NCI-H1092 (cell line): ENCODE results near the gene KLHL8.
A peak's percentile ranks its signal among the peaks of the same experiment; 100 is the strongest.
"Not testable (repeated sequence)": the region's sequence is repeated elsewhere in the genome, so short reads cannot be mapped to it uniquely, and the experiment has no call there.

Experiments
- DNase-seq: peaks from one replicate; lab custom pipeline; 2025; lab: John Stamatoyannopoulos, UW

The KLHL8 gene

DNA sequence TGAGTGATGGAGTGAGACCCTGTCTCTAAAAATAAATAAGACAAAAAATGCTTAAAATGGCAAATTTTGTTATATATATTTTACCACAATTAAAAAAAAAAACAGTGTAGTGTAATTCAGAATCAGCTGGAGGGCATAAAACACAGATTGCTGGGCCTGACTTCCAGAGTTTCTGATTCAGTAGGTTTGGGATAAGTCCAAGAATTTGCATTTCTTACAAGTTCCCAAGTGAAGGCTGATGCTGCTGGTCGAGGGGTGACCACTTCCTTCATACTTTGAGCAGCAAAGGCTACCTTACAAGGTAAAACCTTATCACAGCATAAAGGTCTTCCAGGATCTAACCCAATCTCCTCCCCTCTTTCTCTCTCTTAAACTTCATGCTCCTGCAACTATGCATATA, 40.7 kb downstream of the KLHL8 start:
- no peak for DNase-seq

DNA sequence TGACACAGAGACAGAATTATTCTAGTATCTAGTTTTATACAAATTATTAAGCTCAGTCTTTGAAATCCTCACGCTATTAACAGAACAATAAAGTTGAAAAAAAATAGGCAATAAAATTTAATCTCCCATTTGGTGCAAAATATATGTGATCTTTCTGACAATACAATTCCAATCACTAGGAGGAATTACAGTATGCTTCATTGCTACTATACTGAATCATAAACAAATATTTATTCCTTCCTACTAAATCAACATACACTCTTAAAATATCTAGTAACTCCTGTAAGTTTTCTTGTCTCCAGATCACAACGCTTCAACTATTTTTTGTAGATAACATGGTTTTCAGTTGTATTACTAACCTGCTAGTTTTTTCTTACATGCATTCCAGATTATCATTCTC, 45.7 kb downstream of the KLHL8 start:
- no peak for DNase-seq

DNA sequence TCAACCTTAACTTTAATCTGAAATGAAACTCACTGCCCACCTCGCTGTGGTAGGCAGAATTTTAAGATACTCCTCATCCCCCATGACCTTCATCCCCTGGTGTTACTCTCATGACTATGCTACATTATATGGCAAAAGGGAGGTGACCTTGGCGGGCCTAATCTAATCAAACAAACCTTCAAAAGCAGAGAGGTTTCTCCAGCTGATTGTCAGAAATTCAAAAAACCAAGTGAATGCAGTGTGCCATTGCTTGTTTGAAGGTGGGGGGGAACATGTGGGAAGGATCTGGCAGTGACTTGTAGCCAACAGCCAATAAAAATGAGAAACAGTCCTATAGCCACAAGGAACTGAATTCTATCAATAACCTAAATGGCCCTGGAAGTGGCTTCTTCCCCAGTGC, 48.5 kb downstream of the KLHL8 start:
- DNase-seq = no peak

DNA sequence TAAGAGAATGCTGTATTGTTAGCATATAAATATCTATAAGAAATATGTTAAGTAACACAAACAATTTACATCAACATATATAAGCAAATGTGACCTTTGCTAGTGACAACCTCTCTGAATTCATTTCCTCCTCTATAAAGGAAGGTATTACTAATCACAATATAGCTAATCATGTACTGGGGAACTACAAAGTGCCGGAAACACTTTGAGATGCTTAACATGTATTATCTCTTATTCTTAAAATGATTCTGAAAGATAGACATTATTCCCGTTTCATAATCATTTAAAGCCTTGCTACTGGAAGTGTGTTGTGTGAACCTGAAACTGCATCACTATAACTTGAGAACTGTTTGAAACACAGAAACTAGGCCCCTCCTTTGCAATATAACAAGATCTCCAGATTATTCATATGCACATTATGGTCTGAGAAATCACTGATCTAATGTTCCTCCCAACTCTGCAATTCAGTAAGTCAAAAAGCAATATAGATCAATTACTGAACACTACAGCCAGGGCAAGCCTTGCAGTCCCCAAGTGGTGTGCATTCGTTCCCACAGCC, 54.0 kb downstream of the KLHL8 start:
- no peak for DNase-seq

DNA sequence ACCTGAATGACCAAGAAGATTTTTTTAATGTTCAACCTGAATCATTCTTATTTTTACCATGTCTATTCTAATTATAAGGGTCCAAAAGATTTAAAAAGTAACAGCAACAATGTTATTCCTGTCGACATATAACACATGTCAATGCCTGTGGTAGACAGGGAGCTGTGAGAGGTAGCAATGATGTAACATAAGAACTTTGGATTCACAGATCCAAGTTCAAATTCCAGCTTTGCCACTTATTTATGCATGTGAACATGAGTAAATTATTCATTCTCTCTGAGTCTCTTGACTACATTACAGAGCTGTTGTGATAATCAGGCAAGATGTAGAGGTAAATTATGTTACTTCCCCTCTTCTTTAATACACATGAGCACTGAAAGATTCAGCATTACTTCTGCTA, 54.5 kb downstream of the KLHL8 start:
- DNase-seq = no peak

DNA sequence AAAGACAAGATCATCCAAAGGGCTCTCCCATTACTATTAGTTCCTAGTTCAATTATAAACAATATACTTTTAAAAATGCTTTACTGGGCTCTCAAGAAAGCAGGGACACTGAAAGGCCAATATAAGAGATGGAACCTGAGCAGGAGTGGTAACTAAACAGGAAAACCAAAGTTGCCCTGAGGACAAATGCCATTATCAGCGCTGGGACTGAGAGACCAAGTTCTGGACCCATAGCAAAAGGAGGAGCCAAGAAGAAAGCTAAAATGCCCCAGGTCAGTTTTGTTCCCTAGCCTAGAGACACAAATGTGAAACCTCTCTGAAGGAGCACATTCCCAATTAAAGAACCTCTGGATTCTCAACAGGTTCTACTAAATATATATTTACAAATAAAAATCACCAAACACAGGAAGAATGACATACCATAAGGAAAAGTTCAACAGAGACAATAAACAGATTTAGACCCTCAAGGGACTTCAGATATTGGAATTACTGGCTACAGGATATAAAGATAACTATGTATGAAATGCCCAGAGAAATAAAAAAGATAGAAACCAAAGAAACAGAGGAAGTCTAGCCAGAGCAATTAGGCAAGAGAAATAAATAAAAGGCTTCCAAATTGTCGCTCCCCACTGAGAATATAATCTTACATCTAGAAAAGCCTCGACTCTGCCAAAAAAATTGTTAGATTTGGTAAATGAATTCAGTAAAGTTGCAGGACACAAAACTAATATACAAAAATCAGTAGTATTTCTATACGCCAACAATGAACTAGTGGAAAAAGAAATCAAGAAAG, 67.1 kb downstream of the KLHL8 start:
- no peak for DNase-seq

DNA sequence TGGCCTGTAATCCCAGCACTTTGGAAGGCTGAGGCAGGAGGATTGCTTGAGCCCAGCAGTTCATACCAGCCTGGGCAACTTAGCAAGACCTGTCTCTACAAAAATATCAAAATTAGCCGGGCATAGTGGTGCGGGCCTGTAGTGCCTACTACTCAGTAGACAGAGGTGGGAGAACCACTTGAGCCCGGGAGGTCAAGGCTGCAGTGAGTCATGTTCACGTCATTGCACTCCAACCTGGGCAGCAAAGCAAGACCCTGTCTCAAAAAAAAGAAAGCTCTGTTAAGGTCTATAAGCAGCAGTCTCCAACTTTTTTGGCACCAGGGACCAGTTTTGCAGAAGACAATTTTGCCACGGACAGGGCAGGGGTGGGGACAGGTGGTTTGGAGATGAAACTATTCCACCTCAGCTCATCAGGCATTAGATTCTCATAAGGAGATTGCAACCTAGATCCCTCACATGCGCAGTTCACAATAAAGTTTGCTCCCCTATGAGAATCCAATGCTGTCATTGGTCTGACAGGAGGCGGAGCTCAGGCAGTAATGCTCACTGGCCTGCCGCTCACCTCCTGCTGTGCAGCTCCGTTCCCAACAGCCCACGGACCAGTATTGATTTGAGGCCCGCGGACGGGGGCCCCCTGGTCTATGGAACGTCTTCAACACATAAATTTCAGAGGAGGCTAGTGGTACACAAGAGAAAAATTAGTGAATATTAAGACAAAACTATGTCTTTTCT, 67.9 kb downstream of the KLHL8 start:
- DNase-seq = no peak

DNA sequence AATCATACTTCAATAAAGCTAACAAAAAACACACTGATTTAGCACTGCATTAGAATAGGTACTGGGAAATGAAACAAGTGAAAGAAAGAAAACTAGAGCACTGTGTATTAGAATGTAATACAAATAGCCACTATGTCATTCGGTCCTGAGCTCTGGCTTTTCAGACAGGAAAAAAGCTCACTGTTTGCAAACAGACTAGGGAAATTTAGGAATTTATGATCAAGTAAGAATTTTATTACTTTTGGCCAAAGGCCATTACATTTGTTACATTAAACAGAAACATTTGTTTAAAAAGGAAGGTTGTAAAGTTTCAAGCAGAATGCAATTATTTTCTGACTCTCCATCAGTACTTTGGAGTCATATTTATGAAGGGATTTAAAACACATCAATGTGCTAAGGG, 68.7 kb downstream of the KLHL8 start:
- DNase-seq = no peak

DNA sequence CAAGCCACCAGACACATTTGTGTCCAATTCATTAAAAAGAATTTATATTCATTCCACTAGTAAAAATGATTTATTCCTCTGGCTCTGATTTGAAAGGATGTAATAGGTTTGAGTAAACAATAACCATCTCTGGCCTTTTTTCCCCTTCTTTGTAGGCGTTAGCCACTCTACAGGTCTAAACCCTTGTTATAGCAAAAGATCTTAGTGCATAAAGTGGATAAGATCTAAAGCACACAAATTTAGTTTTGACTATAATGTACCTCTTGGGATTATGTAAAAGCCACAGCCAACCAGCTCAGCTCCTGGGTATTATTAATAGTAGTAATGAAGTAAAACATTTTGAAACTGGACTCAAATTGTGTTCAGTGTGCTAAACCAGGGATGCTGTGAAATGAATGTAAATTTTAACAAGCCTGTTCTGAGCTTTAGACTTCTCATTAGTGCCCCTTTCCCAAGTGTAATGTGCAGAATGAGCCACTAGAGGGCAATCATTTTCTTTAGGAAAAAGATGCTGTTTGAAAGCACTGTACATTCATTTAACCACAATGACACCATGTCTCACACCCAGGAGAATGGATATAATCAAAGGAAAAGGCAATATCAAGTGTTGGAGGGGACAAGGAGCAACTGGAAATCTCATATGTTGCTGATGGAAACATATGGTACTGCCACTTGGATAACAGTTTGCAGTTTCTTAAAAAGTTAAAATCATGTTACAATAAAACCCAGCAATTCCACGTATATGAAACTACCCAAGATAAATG, 69.7 kb downstream of the KLHL8 start:
- DNase-seq = peak; percentile 75

DNA sequence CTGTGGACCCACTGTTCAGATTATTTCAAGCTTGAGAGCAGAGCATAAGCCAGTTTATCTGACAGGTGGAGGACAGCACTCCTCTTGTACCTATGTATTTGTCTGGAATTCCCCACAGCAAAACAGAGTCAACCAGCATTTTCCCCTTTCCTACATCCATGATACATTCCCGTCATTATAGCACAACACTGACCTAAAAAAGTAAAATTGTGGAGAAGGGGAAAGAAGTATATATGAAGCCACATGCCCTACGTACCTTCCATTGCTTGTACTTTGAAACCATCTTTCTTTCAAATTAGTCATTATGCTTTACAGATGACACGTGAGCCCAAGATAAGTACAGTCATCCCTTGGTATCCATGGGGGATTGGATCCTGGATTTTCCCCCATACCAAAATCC, 73.3 kb downstream of the KLHL8 start:
- DNase-seq = no peak

DNA sequence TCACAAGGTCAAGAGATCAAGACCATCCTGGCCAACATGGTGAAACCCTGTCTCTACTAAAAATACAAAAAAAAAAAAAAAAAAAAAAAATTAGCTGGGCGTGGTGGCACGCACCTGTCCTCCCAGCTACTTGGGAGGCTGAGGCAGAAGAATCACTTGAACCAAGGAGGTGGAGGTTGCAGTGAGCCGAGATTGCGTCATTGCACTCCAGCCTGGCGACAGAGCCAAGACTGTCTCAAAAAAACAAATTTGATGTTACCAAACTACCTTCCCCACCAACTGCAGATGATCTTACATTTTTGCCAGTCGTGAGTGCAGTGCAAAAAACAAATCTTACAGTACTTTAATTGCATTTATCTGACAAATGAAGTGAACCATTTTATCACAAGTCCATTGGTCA, 74.5 kb downstream of the KLHL8 start:
- not testable (repeated sequence) for DNase-seq

DNA sequence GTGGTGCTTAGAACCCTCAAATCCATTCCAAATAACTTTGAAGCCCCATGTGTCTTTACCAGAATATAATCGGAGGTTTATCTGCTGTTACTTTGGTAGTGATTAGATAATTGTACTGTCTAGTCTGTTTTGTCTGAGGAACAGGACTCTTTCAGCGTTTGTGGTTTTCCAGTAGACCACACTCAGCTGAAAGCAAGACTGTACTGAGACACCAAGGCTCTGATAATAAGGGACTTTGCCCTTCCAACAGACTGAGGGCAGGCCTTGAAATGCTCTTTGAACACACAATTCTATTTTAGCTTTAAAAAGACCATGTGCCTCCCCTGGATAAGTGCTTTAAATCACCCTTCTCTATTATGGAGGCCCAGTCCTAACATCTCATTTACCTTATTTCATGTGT, 76.1 kb downstream of the KLHL8 start:
- no peak for DNase-seq

DNA sequence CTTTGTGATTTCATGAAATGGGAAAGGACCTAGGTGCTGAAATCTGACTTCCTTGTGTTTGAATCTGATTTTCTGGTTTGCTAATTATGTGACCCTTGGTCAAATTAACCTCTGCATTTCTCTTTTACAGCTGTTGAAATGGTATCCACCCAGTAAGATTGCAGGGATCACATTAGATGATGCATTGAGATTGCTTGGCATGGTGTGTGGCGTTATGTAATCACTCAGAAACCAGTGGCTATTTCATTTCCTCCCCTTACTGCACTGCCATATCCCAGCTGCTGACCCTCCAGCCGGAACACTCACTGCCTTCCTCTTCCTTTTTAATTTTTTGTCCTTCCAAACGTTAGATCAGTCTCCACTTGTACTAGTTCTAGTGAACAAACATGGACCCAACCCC, 79.0 kb downstream of the KLHL8 start:
- DNase-seq = no peak

DNA sequence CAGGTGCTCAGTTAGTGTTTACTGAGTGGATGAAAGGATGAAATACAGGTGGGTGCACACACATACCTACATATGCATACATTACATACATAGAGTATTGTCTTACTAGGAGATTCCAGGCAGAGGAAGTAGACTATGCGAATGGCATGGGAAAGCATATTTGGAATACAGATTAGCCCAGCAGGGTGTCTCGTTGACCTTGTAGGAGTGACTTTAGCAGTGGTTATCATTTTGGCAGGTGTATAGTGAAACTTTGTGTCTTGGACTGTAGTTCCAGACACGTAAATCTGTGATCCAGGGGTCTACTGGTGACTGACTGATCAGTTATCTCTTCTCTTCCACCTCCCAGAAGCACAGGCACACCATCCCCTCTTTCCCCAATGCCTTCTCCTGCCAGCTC, 86.3 kb downstream of the KLHL8 start:
- DNase-seq = no peak

DNA sequence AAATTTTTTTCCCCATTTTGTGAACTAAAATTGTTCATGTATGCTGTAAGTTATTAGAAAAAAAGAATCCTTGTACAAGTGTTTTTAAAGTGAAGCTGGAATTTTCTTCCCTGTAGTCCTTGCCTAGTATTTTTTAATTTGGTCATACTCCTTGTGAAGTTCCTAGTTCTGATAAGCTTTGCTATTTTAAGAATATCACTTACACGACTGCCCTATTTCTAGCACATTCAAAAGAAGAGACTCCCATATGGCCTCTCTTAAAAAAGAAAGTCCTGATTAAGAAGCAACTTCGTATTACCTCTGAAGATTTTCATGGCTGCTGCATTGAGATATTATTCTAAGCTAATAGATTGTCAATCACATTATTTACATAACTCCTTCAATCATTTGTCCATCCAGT, 87.2 kb downstream of the KLHL8 start:
- DNase-seq = no peak

DNA sequence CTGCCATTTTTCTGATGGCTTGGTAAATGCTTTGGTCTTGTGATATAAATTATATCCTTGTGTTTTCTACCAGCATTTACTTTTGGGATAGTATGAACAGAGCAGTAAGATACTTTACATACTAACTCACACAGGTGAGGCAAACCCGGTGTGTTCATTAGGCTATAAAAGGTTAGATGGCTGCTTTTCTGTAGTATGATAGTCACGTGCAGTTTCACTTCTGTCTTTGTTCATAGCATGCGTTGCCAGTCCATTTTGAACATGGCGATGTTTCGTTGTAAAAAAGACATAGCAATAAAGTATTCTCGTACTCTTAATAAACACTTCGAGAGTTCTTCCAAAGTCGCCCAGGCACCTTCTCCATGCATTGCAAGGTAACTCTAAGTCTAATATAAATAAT, 88.4 kb downstream of the KLHL8 start:
- DNase-seq = no peak

DNA sequence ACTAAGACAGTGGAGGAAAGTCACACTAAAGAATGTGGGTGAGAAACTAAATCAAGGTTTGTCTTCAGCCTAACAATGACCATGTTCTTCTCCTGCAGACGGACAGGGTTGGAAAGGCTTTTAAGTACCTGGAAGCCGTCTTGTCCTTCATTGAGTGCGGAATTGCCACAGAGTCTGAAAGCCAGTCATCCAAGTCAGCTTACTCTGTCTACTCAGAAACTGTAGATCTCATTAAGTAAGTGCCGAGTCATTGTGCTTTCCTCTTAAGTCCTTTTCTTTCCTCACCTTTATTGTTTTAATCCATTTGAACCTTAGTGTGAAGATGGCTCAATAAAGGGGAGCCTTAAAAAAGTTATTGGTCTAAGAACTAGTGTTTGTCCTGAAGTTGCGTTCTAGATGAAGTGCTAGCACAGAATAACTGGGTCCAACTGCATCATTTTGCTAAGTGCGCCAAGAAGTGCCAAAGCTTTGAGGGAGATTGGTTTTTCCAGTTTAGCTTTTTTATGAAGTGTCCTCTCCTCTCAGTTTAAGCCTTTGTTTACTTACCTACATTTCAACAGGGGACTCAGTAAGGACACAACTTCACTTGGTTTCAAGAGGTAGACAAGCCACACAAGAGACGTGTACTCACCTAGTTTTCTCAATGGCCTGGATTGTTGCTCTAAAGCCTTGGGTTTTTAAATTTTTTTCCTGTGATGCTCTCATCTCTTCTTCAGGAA, 89.3 kb downstream of the KLHL8 start:
- DNase-seq = no peak

DNA sequence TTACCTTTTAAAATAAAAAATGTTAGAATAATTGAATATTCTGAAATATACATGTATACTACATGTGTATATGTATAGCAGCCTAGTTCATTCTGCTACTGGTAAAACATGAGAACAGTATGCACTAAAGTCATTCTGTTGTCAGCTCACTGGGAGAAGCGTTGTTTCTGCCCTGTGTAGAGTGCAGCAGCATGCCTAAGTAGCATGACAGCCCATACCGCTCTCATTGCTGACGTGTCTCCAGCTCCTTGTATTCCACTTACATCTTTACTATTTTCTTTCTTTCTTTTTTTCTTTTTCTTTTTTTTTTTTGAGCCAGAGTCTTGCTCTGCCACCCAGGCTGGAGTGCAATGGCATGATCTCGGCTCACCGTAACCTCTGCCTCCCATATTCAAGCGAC, 90.7 kb downstream of the KLHL8 start:
- DNase-seq = no peak

DNA sequence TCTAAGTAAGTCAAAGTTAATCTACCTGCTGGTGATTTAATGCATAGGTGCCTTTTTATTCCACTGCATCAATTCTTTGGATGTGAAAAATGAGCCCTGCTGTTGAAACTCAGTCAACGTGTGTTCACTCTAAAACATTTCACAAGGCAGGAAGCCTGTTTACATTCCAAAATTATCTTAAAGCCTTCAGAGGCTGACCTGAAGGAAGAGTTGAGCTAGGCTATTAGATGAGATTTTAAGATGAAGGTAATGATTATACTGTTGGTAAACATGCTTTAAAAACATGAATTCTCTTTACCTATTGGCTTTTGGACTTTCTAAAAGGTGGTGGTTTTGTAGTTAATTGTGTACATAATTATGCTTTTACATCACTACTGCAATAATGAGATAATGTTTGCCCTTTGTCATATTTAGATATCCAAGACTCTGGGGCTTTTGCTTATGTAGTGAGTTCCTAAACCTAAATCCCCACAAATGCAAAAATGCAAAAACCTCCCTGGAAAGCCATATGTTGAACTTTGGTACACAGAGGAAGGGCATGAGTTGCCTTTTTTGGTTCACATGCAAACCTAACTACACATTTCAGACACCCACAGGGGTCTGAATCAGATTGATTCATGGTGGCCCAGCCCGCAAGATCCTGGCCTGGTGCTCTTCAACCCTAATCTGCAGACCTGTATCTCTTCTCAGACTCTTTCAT, 92.3 kb downstream of the KLHL8 start:
- no peak for DNase-seq

DNA sequence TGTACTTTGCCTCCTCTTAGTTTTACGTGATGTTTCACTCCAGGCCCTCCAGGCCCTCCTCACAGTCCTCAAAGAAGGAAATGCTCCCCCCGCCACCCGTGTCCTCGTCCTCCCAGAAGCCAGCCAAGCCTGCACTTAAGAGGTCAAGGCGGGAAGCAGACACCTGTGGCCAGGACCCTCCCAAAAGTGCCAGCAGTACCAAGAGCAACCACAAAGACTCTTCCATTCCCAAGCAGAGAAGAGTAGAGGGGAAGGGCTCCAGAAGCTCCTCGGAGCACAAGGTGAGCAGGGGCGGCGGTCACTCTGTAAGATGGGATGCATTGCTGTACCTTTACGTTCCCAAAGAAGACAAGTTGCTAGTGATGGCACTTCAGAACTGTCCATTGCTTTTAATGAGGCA, 94.4 kb downstream of the KLHL8 start:
- DNase-seq = no peak

DNA sequence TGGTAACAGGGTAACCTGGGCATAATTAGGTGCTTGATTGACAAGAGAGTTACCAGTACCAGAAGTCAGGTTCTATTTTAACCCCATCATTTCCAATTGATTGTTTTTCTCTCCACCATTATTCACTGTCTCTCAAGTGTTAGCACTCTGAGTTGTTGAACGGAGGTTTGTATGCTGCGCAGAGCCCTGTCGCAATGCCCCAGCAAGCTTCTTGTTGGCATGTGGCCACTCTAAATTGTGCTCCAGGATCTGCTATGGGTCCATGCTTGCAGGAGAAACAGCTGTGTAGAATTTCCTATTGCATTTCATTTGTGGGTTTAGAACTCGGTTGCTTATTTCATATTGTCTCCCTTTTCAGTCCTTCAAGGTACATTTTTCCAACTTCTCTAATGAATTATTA, 98.2 kb downstream of the KLHL8 start:
- DNase-seq = no peak
